Left renal cortex interstitium (tissue), 4 donors: ENCODE results near the gene PNRC2. TPM values are rescaled to one million over a fixed set of nuclear protein-coding genes. Genes with fewer than 3 reads are reported as not detected.

Experiments
- polyA plus RNA-seq, 4 donors: library from polyadenylated mRNA; unstranded; fragments of 120-200 nt; gene quantifications; one replicate each; pipeline ENCODE4 v1.2.1, GENCODE V29; 2013; ENCODE audit not compliant: insufficient read length in 4 of 4

PNRC2 gene
- polyA plus RNA-seq, 4 donors = 203 to 256 (median 215) TPM

Other genes starting within 250 kb of the PNRC2 start
- gene ELOA, start 216.4 kb upstream of the PNRC2 start, polyA plus RNA-seq = 10 to 100 TPM; 30.4 to 36.3 (median 34.4) TPM
- 10 to 100 TPM; 55.1 to 65.4 (median 62.6) TPM for gene PITHD1, start 181.4 kb upstream of the PNRC2 start, polyA plus RNA-seq
- gene LYPLA2, start 168.7 kb upstream of the PNRC2 start, polyA plus RNA-seq = 10 to 100 TPM; 60.2 to 87.1 (median 75.5) TPM
- 10 to 100 TPM; 30.1 to 42.8 (median 38.0) TPM for gene GALE, start 159.1 kb upstream of the PNRC2 start, polyA plus RNA-seq
- gene HMGCL, start 134.4 kb upstream of the PNRC2 start, polyA plus RNA-seq = 10 to 100 TPM; 64.3 to 78.8 (median 75.1) TPM
- gene FUCA1, start 91.5 kb upstream of the PNRC2 start, polyA plus RNA-seq = 10 to 100 TPM; 38.0 to 57.0 (median 43.2) TPM
- gene CNR2, start 46.5 kb upstream of the PNRC2 start, polyA plus RNA-seq = under 1 TPM; 0.04 to 0.09 (median 0.06) TPM
- 100 to 1,000 TPM; 167 to 279 (median 223) TPM for gene SRSF10, start 20.5 kb downstream of the PNRC2 start, polyA plus RNA-seq
- gene MYOM3, start 152.3 kb downstream of the PNRC2 start, polyA plus RNA-seq = 10 to 100 TPM; 20.3 to 27.0 (median 24.1) TPM
- gene IL22RA1, start 183.3 kb downstream of the PNRC2 start, polyA plus RNA-seq = 1 to 10 TPM; 2.8 to 3.9 (median 3.6) TPM
- gene IFNLR1, start 227.5 kb downstream of the PNRC2 start, polyA plus RNA-seq = 1 to 10 TPM; 3.9 to 6.9 (median 5.2) TPM